RWPE2 (cell line): ENCODE results near the gene SOD2.
A peak's percentile ranks its signal among the peaks of the same experiment; 100 is the strongest.

Experiments used
- ATAC-seq: fragments of 200-7000 bp; cut with Tn5 transposase; 3 replicates; pipeline ENCODE4 v1.9.1; 2021; ENCODE audit warnings: low read depth
- DNase-seq: peaks from one replicate; pipeline ENCODE4 v3.0.0-alpha.2; 2020; ENCODE audit warnings: low spot score
- H3K27ac ChIP-seq: fragments of 450-650 bp; 2 replicates; pipeline ENCODE4 v1.5.1; 2017; ENCODE audit warnings: mild to moderate bottlenecking; ENCODE audit not compliant: poor library complexity, severe bottlenecking
- H3K27me3 ChIP-seq: fragments of 250-450 bp; sonication (Bioruptor Pico); 2 replicates; pipeline ENCODE4 v1.5.1; 2021; ENCODE audit warnings: mild to moderate bottlenecking, moderate library complexity; ENCODE audit not compliant: insufficient read depth, poor library complexity, severe bottlenecking
- H3K36me3 ChIP-seq: fragments of 250-450 bp; sonication (Bioruptor Pico); 2 replicates; pipeline ENCODE4 v1.5.1; 2020; ENCODE audit warnings: low read depth, mild to moderate bottlenecking, moderate library complexity
- H3K4me1 ChIP-seq: fragments of 250-450 bp; sonication (Bioruptor Pico); 2 replicates; pipeline ENCODE4 v1.5.1; 2021; ENCODE audit warnings: mild to moderate bottlenecking, moderate library complexity; ENCODE audit not compliant: insufficient read depth, poor library complexity, severe bottlenecking
- H3K4me3 ChIP-seq: fragments of 250-450 bp; sonication (Bioruptor Pico); 2 replicates; pipeline ENCODE4 v1.5.1; 2021; ENCODE audit warnings: mild to moderate bottlenecking, moderate library complexity; ENCODE audit not compliant: severe bottlenecking
- H3K9me3 ChIP-seq: fragments of 250-450 bp; sonication (Bioruptor Pico); 2 replicates; pipeline ENCODE4 v1.5.1; 2021; ENCODE audit warnings: mild to moderate bottlenecking, moderate library complexity; ENCODE audit not compliant: severe bottlenecking
- TF ChIP-seq, protein P1 (sequence below): fragments of 450-650 bp; IDR thresholded peaks from one replicate; pipeline ENCODE4 v1.5.1; 2017; ENCODE audit warnings: mild to moderate bottlenecking, moderate library complexity; ENCODE audit not compliant: poor library complexity, severe bottlenecking

SOD2 gene

DNA sequence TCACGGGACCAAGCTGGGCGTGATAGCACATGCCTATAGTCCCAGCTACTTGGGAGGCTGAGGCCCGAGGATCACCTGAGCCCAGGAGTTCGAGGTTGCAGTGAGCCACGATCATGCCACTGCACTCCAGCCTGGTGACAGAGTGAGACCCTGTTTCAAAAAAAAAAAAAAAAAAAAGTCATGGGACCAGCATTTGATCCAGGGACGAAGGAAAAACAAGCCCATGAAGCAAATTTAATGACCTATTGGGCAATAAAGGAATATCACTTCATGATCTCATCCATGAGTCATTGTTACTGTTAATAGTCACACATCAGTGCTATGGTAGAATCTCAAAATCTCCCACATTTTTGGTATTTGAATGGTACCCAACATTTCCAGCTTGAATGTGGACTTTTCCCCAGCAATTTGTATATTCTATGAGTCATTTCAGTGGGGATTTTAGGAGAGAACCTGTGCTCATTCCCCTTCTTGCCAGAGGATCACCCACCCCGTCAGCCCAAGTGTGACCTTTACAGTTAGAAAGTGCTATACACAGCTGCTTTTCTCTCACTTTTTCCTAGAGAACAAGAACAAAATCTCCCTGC, 8.5 kb upstream of the SOD2 start:
- no peaks in the 10 kb centered on the region for H3K36me3 ChIP-seq
- H3K27ac ChIP-seq, result peak overlapping the region; percentile 44
- no peak overlapping the region for H3K4me3 ChIP-seq
- TF ChIP-seq, protein P1, sequence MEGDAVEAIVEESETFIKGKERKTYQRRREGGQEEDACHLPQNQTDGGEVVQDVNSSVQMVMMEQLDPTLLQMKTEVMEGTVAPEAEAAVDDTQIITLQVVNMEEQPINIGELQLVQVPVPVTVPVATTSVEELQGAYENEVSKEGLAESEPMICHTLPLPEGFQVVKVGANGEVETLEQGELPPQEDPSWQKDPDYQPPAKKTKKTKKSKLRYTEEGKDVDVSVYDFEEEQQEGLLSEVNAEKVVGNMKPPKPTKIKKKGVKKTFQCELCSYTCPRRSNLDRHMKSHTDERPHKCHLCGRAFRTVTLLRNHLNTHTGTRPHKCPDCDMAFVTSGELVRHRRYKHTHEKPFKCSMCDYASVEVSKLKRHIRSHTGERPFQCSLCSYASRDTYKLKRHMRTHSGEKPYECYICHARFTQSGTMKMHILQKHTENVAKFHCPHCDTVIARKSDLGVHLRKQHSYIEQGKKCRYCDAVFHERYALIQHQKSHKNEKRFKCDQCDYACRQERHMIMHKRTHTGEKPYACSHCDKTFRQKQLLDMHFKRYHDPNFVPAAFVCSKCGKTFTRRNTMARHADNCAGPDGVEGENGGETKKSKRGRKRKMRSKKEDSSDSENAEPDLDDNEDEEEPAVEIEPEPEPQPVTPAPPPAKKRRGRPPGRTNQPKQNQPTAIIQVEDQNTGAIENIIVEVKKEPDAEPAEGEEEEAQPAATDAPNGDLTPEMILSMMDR, result no peak
- ATAC-seq (peak; percentile 80), DNase-seq (no peak)
- no peaks in the 10 kb centered on the region for H3K27me3 ChIP-seq
- H3K9me3 ChIP-seq, result no peaks in the 10 kb centered on the region
- peaks cover 15% of the 10 kb centered on the region for H3K4me1 ChIP-seq

DNA sequence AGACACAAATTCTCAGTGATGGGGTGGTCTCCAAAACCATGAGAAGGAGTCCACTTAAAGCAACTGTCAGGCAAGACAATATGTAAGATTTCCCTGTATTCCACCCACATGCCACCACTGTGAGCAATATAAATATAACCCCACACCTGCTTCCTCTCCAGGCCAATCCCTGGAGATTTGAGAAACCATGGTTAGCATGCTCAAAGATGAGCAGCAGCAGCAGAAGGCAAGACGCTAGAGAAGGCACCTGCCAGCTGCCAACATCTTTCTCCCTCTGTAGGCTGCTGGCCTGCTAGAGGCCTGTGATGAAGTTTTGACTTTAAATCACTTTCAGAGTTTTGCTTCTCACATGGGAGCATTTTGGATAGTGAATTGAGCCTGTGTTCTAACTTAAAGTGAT, 7.9 kb upstream of the SOD2 start:
- H3K27ac ChIP-seq, result peak overlapping the region; percentile 44
- TF ChIP-seq, protein P1, result no peak
- DNase-seq (no peak), ATAC-seq (peak; percentile 51)
- H3K9me3 ChIP-seq, result no peaks in the 10 kb centered on the region
- H3K4me3 ChIP-seq, result no peak overlapping the region
- H3K36me3 ChIP-seq, result no peaks in the 10 kb centered on the region
- H3K27me3 ChIP-seq, result no peaks in the 10 kb centered on the region
- H3K4me1 ChIP-seq, result peaks cover 15% of the 10 kb centered on the region

- peaks cover 12% of the 10 kb centered on the region for H3K4me1 ChIP-seq
- TF ChIP-seq, protein P1, result no peak
- H3K4me3 ChIP-seq, result no peak overlapping the region
- peaks cover under 1% of the 10 kb centered on the region; the same call in 1 of the 2 replicates for H3K36me3 ChIP-seq
- no peaks in the 10 kb centered on the region for H3K9me3 ChIP-seq
- H3K27me3 ChIP-seq, result no peaks in the 10 kb centered on the region
- H3K27ac ChIP-seq, result no peak overlapping the region
- DNase-seq (no peak), ATAC-seq (no peak)
These were observed 2.9 kb upstream of the SOD2 start for GRCh38 chr6:159695984-159696383.

GRCh38 chr6:159693894-159694545, 979 bp upstream of the SOD2 start:
- H3K4me3 ChIP-seq, result peak overlapping the region; percentile 77
- H3K27ac ChIP-seq, result peak overlapping the region; percentile 67
- ATAC-seq (peak; percentile 64), DNase-seq (peak; percentile 73)
- peaks cover 9% of the 10 kb centered on the region for H3K36me3 ChIP-seq
- TF ChIP-seq, protein P1, result no peak
- H3K4me1 ChIP-seq, result peaks cover 11% of the 10 kb centered on the region
- no peaks in the 10 kb centered on the region for H3K9me3 ChIP-seq
- H3K27me3 ChIP-seq, result no peaks in the 10 kb centered on the region
